ENCODE results near the gene AGBL3.

DNA sequence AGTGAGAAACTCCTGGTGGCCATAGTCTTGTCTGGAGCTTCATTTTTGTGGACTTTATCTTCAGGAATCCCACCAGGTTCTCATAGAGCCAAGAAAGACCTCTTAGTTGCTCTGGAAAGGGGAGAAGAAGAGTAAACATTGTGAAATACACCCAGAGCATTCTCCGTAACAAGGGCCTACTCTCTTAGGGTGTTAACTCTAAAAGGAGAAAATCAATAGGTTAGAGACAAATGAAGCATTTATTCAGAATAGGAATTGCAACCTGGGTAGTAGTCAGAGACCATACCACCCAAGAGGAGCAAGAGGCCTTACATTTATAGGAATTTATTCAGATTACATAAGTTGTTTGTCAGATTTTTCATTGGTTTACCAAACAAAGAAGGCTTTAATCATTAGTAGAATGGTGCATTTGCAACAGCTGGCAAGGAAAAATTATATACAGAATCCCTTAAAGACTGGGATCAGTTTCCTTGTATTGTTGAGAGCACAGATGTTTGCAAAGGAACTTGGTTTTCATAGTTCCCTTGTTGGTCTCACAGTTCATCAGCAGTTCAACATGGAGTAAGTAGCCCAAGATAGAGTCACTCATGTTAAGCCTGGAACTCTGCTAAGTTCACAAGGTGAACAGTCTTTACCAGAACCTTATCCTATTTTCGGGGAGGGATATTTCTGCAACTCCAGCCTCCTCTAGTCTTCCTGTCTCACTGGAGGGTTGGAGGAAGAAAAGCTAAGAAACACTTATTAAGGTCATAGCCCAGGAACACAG lies 108.3 kb downstream of the AGBL3 start:
- no peak for TF ChIP-seq CTCF (IDR thresholded peaks at IDR 0.05; ENCODE audit: low read depth, low read length, poor library complexity, severe bottlenecking)
- TF ChIP-seq EZH2phosphoT487 (IDR thresholded peaks at IDR 0.05; ENCODE audit: borderline replicate concordance, low read length): no peak

Measured in DOHH2 (cell line).